Upper lobe of left lung (tissue), 4 donors: ENCODE measurements around the gene PARP12.

ENCODE experiments used
- POLR2A ChIP-seq, 4 donors: fragments of 450-650 bp; IDR thresholded peaks; one replicate each; pipeline ENCODE4 v1.5.1; 2016 to 2017; ENCODE audit warnings: antibody characterized with exemption in 4 of 4, mild to moderate bottlenecking in 2 of 4
- TF ChIP-seq, protein P1 (sequence below), 6 experiments: fragments of 450-650 bp in 4 of 6; fragments of 200-600 bp in 2 of 6; sonication (generic) in 2 of 6; IDR thresholded peaks; one replicate each; pipeline ENCODE4 v1.5.1; 2016 to 2019; ENCODE audit warnings: antibody characterized with exemption in 6 of 6

DNA sequence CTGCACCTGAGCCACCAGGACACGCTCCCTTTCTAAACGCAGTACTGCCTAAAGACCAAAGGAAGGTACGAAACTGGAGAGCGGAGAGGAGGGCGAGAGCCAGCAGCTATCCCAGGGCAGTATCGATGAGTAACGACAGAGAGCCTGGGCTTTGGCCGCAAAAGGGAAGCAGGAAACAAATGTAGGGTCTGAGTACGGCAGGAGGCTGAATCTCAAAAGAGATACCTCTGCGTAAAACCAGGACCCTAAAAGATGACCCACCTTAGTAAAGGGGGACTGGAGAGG, 20.4 kb downstream of the PARP12 start:
- TF ChIP-seq, protein P1, sequence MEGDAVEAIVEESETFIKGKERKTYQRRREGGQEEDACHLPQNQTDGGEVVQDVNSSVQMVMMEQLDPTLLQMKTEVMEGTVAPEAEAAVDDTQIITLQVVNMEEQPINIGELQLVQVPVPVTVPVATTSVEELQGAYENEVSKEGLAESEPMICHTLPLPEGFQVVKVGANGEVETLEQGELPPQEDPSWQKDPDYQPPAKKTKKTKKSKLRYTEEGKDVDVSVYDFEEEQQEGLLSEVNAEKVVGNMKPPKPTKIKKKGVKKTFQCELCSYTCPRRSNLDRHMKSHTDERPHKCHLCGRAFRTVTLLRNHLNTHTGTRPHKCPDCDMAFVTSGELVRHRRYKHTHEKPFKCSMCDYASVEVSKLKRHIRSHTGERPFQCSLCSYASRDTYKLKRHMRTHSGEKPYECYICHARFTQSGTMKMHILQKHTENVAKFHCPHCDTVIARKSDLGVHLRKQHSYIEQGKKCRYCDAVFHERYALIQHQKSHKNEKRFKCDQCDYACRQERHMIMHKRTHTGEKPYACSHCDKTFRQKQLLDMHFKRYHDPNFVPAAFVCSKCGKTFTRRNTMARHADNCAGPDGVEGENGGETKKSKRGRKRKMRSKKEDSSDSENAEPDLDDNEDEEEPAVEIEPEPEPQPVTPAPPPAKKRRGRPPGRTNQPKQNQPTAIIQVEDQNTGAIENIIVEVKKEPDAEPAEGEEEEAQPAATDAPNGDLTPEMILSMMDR (IDR thresholded peaks at IDR 0.05): no peak
- TF ChIP-seq POLR2A (IDR thresholded peaks at IDR 0.05): no peak
